ENCODE results near the gene BRICD5.

Gene BRICD5

GRCh38 chr16:2180962-2181923 lies 29.4 kb downstream of the BRICD5 start (continued):
- TF ChIP-seq, protein P1, sequence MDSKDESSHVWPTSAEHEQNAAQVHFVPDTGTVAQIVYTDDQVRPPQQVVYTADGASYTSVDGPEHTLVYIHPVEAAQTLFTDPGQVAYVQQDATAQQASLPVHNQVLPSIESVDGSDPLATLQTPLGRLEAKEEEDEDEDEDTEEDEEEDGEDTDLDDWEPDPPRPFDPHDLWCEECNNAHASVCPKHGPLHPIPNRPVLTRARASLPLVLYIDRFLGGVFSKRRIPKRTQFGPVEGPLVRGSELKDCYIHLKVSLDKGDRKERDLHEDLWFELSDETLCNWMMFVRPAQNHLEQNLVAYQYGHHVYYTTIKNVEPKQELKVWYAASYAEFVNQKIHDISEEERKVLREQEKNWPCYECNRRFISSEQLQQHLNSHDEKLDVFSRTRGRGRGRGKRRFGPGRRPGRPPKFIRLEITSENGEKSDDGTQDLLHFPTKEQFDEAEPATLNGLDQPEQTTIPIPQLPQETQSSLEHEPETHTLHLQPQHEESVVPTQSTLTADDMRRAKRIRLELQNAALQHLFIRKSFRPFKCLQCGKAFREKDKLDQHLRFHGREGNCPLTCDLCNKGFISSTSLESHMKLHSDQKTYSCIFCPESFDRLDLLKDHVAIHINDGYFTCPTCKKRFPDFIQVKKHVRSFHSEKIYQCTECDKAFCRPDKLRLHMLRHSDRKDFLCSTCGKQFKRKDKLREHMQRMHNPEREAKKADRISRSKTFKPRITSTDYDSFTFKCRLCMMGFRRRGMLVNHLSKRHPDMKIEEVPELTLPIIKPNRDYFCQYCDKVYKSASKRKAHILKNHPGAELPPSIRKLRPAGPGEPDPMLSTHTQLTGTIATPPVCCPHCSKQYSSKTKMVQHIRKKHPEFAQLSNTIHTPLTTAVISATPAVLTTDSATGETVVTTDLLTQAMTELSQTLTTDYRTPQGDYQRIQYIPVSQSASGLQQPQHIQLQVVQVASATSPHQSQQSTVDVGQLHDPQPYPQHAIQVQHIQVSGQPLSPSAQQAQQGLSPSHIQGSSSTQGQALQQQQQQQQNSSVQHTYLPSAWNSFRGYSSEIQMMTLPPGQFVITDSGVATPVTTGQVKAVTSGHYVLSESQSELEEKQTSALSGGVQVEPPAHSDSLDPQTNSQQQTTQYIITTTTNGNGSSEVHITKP (tag by site-specific recombination; IDR thresholded peaks at IDR 0.05), result no peak
- TF ChIP-seq HIC1 (tag by site-specific recombination; IDR thresholded peaks at IDR 0.05) (no peak), ZNF623 (tag by site-specific recombination; IDR thresholded peaks at IDR 0.05) (no peak), ZFHX2 (tag by site-specific recombination; conservative IDR thresholded peaks at IDR 0.05) (no peak), ZNF768 (tag by site-specific recombination; IDR thresholded peaks at IDR 0.05) (no peak), ZNF777 (tag by site-specific recombination; IDR thresholded peaks at IDR 0.05; ENCODE audit: borderline replicate concordance) (no peak), KLF8 (tag by site-specific recombination; IDR thresholded peaks at IDR 0.05) (0 out of 2 replicates have a peak, but pooled peaks have one; percentile 23), ZNF677 (tag by site-specific recombination; IDR thresholded peaks at IDR 0.05) (no peak), GLIS1 (tag by site-specific recombination; IDR thresholded peaks at IDR 0.05) (0 out of 2 replicates have a peak, but pooled peaks have one; percentile 19), ZNF707 (tag by site-specific recombination; IDR thresholded peaks at IDR 0.05) (0 out of 2 replicates have a peak, but pooled peaks have one; percentile 12), RBAK (tag by site-specific recombination; IDR thresholded peaks at IDR 0.05) (no peak), ZNF530 (tag by site-specific recombination; IDR thresholded peaks at IDR 0.05; ENCODE audit: low read depth) (no peak), ZNF747 (tag by site-specific recombination; IDR thresholded peaks at IDR 0.05) (no peak), KLF10 (tag by site-specific recombination; IDR thresholded peaks at IDR 0.05) (no peak), ZNF837 (tag by site-specific recombination; IDR thresholded peaks at IDR 0.05) (no peak), ZNF610 (tag by site-specific recombination; IDR thresholded peaks at IDR 0.05; ENCODE audit: borderline replicate concordance) (no peak), ZNF561 (tag by site-specific recombination; IDR thresholded peaks at IDR 0.05; ENCODE audit: borderline replicate concordance) (no peak), ZEB2 (tag by site-specific recombination; IDR thresholded peaks at IDR 0.05) (no peak), ZFP69B (tag by site-specific recombination; IDR thresholded peaks at IDR 0.05) (peak; percentile 91), ZNF518A (tag by site-specific recombination; conservative IDR thresholded peaks at IDR 0.05; ENCODE audit: low read depth) (no peak), OSR2 (tag by site-specific recombination; IDR thresholded peaks at IDR 0.05) (no peak), ZNF112 (tag by site-specific recombination; IDR thresholded peaks at IDR 0.05) (no peak), ZNF416 (tag by site-specific recombination; IDR thresholded peaks at IDR 0.05) (no peak), ZBTB7A (tag by site-specific recombination; IDR thresholded peaks at IDR 0.05; ENCODE audit: low read depth) (no peak), PBX3 (CRISPR knock-in tag; IDR thresholded peaks at IDR 0.05) (no peak), HOXA7 (CRISPR knock-in tag; IDR thresholded peaks at IDR 0.05; ENCODE audit: borderline replicate concordance) (no peak), IKZF3 (tag by site-specific recombination; IDR thresholded peaks at IDR 0.05) (no peak)
